Measurements from ENCODE around the gene WDR5B.

The WDR5B gene

DNA sequence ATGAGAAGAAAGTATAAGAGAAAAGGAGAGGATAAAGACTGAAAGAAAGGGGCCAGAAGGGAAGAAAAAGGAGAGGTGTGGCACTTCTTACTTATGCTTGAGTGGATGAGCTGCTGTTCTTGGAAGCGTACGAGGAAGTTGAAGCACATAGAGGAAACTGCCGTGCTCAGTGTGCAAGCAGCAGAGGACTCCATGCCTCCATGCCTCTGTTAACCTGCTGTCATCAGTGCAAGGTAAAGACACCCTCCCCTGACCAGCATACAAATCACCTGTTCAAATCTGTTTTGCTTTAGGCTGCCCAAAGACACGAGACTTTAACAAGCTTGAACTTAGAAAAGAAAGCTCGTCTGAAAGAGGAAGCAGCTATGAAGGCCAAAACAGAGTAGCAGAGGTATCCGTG, 6.4 kb downstream of the WDR5B start:
- DNase-seq (ENCODE audit: low read depth in 2 of 2): no peak

DNA sequence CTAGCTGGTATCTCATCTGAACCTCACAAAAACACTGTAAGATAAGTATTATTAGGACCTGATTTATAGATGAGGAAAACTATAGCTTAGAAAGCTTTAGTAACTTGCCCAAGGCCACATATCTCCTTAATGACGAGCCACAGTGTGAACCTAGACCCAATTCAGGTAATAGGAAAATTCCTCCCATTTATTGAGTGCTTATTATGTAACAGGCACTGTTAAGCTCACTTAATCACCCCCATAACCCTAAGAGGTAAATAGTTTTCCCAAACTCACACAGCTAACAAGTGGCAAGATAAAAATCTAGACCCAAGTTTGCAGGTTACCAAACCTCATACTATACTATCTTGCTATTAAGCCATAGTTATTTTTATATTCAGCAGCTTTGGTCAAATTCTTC, 7.9 kb downstream of the WDR5B start:
- no peak for DNase-seq (ENCODE audit: low read depth in 2 of 2)

DNA sequence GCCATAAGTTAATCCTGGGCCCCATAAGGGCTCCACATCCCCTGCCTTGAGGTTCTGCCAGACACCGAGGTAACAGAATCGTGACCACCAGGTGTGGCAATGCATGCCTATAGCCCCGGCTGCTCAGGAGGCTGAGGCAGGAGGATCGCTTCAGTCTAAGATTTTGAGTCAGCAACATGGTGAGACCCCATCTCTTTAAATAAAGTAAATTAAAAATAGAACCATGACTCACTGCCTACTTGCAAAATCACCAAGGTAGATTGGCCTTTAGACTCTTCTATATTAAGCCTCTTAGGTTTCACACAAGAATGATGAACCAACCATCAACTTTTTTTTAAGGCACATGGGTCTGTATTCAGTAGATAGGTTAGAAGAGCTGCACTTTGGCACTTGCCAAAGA, 9.7 kb downstream of the WDR5B start:
- peak in 1 of 2 donors; percentile 11 for DNase-seq (ENCODE audit: low read depth in 2 of 2)

DNA sequence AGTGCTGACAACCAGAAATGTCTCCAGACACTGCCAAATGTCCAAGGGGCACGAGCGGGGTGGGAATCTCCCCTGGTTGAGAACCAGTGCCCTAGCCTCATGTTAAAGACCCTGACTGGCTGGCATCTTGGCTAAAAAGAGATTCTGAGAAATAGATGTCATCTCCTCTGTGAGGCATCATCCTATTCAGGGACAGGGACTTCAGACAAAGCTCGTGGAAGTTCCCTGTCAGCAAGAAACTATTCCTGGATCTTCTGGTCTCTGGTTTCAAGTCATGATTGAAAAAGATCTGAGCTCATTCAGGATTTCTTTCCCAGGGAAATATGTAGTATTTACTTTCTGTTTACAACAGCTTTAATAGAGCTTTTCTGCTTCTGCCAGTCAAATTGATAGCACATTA, 10.8 kb downstream of the WDR5B start:
- DNase-seq (ENCODE audit: low read depth in 2 of 2): no peak

DNA sequence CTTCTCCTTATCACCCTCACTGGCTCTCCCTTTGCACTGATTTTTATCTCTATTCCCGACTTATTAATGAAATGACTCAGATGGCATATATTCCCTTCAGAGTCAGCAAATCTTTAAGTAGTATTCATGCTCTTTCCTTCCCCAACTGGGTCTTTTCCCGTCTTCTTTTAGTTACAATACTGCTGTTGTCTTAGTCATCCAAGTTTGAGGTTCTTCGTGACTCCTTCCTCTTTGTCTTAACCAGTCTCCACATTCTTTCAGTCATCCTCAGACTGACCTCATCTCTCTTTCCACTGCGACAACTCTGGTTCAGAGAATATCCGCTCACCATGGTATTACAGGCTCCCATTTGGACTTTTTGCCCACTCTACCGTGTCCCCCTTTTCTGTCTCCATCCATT, 12.4 kb downstream of the WDR5B start:
- DNase-seq (ENCODE audit: low read depth in 2 of 2): no peak

DNA sequence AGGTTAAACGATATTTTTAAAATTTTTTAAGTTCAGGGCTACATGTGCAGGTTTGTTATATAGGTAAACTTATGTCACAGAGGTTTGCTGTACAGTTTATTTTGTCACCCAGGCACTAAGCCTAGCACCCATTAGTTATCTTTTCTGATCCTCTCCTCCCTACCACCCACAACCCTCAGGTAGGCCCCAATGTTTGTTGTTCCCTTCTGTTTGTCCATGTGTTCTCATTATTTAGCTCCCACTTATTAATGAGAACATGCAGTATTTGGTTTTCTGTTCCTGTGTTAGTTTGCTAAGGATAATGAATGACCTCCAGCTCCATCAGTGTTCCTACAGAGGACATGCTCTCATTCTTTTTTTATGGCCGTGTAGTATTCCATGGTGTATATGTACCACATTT, 16.9 kb downstream of the WDR5B start:
- no peak for DNase-seq (ENCODE audit: low read depth in 2 of 2)

DNA sequence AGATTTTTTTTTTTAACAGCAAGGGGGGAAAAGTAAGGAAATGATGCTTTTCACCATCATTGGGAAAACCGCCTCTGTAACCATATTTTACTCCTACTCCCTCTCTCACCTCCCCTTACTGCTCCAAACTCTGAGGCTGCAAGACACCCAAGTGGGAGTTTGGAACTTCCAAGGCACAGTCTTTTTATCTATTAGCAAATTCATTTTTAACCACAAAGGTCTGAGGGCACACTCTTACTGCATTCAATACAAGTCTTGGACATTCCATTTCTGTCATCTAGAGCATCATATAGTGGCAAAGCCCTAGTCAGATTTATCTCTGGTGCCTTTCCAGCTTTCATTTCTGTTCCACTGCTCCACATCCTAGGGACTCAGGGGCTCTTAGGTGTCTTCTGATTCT, 18.7 kb downstream of the WDR5B start:
- no peak for DNase-seq (ENCODE audit: low read depth in 2 of 2)

DNA sequence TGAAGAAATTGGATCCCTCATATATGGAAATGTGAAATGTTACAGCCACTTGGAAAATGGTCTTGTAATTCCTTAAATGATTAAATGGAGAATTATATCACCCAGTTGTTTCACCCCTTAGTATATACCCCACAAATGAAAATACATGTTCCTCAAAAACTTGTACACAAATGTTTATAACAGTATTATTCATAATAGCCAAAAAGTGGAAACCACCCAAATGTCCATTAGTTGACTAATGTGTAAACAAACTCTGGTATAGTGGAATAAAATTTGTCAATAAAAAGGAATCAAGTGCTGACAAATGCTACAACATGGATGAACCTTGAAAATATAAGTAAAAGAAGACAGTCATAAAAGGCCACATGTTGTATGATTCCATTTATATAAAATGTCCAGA, 19.4 kb downstream of the WDR5B start:
- no peak for DNase-seq (ENCODE audit: low read depth in 2 of 2)

DNA sequence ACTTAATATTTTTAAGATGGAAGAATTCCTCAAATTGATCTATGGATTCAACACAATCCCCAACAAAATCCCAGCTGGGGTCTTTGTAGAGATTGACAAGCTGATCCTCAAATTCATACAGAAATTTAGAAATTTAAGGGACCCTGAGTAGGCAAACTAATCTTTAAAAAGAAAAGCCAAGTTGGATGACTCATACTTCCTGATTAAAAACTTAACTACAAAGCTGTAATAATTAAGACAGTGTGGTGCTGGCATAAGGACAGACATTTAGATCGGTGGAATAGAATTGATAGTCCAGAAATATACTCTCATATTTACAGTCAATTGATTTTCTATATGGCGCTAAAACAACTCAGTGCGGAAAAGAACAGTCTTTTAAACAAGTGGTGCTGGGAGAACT, 20.3 kb downstream of the WDR5B start:
- no peak for DNase-seq (ENCODE audit: low read depth in 2 of 2)

DNA sequence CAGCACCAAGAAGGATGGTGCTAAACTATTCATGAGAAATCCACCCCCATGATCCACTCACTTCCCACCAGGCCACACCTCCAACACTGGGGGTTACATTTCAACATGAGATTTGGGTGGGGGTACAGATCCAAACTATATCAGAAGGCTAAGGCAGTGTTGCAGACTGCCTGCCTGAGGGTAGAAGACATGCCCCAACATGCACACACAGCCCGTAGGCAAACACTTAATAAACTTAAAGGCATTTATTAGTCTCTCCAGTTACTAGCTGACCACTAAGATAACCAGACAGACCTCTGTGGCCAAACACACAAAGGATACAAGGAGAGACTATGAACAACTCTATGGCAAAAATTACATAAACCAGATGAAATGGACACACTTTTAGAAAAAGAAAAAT, 21.7 kb downstream of the WDR5B start:
- no peak for DNase-seq (ENCODE audit: low read depth in 2 of 2)

DNA sequence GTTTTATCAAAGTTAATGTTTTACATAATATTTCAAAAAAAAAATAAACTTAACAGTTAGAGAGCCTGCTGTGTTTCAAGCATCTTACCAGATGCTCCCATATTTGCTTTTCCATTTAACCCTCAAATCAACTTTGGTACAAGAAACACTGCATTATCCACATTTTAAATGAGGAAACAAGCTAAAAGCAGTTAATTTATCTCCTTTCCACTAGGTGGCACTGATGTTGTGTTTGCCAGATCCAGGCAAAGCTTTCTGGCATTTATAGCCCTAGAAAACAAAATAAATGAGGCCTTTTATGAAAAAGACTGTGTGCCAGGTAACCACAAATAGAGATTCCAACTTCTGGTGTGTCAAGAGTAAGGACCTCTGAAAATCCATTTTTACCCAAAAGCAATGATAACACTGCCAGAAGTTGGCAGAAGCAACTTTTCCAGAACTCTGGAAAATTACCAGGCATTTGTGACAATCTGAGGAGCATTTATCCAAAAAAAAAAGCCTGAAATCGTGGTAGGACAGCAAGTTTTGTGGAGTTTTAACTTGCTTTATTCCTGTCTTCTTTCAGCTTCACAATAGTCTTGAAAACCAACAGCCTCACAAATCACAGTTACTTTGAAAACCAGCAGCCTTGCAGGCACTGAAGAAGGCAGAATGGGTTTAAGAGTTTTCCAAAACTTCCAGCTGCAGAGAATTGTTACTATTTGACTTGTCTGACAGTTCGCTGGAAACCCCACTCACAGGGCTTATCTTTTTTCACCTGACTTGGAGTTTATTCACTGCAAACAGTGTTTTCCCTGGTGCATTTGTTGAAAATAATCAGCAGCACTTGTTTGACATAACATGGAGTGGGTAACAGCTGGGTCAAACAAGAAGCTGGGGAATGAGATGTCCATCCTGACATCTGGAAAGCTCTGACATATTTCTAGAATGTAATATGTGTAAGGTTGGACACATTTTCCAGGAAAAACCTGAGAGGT, 22.7 kb downstream of the WDR5B start:
- DNase-seq (ENCODE audit: low read depth in 2 of 2): no peak

DNA sequence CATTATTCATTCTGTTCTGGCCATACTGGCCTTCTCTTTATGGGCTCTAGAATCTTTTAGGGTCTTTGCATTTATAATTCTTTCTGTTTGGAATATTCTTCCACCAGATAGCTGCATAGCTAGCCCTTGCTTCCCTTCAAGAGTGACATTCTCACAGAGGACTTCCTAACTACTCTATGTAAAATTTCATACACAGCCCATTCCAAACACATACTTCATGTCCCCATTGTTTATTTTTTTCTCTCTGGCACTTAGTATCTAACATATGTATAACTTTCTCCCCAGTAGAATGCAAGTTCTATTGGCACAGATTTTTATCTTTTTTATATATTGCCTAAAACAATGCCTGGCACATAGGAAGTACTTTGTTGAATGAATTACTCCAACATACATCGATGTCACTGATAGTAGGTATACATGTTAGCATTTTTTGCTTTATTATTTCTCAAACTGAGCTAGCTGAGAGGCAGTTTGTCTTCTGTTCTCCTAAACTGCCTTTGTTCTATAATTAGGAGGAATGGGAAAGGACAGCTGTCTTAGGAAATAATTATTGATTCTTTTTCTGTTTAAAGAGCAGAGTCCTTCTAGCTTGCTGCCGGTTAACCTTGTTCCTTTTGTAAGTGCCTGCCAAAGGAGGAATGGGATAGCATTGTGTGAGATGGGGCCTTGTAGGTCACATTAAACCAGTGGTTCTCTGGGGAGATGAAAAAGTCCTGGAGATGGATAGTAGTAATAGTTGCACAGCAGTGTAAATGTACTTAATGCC, 24.0 kb downstream of the WDR5B start:
- DNase-seq (ENCODE audit: low read depth in 2 of 2): no peak

DNA sequence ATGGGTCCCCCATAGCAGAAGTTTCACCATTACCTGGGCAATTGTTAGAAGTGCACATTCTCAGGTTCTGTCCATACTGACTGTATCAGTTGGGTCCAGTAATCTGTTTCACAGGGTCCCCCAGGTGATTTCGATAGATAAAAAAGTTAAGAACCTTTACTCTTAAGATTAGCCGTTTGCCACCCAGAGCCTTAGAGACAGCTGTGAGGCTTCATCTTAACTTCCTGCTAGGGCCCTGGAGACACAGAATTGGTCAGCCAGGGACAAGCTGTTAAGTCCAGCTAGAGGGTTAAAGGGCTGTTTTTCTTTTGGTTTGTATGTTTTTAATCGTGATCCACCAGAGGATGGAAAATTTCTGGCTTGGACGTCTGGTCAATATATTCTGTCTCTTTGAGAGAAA, 25.2 kb downstream of the WDR5B start:
- DNase-seq (ENCODE audit: low read depth in 2 of 2): no peak

DNA sequence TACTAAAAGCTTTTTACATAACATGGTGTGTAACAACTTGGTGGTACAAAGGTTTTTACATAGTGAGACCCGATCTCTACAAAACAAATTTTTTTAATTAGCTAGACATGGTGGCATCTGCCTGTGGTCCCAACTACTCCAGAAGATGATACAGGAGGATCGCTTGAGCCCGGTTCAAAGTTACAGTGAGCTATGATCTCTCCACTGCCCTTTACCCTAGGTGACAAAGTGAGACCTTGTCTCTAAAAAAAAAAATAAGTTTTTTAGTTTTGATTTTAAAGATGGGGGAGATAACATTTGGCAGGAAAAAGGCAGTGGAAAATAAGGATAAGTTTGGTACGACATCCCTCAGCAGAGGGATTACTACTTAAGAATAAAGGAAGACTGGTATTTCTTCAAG, 26.0 kb downstream of the WDR5B start:
- no peak for DNase-seq (ENCODE audit: low read depth in 2 of 2)

DNA sequence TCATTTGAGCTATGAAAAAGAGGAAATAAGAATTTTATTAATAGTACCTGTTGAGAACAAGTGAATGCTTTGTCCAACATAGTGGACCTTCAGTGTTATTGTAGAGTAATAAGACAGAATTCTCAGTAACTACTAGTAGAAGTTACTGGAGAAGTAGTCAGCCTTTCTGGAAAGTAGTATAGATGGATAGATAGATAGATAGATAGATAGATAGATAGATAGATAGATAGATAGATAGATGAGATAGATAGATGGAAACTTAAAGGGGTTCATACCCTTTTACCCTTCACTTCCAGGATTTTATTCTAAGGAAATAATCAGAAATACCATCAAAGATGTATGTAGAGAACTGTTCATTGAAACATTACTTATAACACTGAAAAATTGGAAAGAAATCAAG, 26.7 kb downstream of the WDR5B start:
- DNase-seq (ENCODE audit: low read depth in 2 of 2): no peak

DNA sequence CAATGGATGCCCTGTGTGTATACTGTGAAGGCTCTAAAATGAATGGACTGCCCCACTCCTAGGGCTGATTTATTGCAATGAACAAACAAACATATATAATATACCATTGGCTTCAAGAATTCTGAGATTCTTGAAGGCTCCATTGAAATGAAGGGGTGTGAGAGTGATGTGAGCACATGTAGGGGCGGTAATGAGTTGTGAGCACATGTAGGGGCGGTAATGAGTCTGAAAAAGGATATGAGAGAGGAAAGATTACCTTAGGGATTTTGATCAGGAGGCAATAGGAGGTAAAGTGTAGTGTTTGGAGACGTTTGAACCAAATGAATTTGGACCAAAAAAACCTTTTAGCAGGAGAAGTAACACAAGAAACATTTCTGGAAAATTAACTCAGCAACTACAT, 28.2 kb downstream of the WDR5B start:
- DNase-seq (ENCODE audit: low read depth in 2 of 2): no peak

DNA sequence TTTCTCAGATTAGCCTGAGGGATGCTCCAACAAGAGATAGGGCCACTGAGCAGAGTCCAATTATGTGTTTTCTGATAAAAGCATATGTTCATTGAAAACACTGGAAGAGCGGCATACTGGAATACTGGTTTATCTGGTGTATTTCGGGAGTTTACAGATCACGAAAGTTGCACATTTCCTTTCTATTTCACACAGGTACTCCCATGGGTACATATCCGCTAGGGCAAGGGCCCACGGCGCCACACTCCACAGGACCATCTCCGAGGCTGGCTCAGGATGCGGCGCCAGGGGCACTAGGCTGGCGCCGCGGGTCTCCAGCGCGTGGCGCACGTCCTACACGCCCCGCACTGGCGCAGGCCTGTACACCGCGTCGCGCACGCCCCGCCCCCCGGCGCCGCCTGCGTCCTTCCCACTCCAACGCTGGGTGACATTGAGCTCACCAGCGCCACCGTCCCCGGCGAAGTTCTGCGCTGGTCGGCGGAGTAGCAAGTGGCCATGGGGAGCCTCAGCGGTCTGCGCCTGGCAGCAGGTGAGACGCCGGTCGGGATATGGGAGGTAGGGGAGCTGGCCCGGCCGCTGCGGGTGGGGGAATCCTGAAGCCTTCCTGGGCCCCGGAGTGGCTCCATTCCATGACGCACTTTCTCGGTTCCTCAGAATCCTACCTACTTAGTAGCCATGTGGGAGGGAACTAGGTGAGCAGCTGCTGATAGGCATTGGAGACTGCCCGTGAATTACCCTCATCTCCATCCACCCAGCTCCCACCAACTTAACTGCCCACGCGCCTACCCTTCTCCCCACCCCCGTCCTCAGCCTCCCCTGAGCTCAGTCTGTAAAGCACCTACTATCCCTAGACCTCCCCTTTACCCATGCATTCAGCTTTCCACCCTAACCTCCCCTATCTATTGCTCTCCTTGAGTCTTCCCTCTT, 31.8 kb downstream of the WDR5B start, which contains the start of gene FAM162A:
FAM162A (plus strand) TSS at position 412 of the 927 bp plus-strand sequence; CDS start at position 496, 84 bp downstream.
- peak; percentile 91 for DNase-seq (ENCODE audit: low read depth in 2 of 2)

DNA sequence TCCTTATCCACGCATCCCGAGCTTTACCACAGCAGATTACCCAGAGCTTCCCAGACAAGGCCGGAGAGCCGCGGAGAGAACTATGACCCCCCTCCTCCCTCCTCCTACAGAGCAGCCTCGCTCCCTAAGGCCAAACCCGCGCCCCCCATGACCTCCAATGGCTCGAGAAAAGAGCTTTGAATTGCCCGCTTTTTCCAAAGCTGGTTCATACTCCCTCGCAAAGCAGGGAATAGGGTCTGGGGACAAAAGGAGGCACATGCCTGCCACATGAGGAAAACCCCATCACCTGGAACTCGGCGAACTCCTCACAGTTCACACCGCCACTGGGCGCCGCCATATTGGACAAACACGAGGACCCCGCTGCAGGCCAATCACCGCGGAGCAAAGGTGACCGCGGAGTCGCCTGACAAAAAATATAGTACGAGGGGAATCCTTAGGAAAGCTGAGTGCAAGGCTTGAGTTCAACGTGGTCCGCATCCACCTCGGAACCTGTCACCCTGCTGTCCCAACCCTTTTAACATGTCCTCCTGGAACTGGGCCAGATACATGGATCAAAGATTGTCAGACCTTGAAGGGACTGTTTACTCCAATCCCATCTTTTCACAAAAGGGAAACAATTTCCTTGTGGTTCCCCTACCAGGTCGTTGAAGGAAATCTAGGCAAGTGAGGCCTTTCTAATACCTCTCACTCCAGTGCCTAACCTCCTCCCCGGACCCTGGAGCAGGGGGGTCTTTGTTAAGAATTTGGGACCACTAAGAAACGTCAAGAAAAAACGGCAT, 32.8 kb downstream of the WDR5B start, which contains the start of gene MIX23:
MIX23 (minus strand) TSS at position 344 of the 779 bp plus-strand sequence; CDS start at position 337, 7 bp downstream.
- peak; percentile 77 to 80 for DNase-seq (ENCODE audit: low read depth in 2 of 2)

DNA sequence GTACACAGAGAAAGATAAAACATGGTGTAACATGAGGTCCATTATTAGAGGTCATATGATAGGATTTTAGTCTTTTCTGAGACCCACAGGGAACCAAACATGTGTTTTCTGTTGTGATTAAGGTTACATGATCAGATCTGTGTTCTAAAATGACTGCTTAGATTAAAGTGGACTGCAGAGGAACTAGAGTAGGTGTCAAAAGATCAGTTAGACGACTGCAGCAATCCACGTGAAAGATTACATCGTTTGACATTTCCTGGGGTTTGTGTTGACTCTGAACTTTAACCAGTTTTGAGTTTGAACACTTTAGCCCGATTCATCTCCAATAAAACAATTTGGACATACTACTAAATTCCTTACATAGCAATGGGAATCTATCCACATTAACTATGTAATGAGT, 37.9 kb downstream of the WDR5B start:
- no peak for DNase-seq (ENCODE audit: low read depth in 2 of 2)

DNA sequence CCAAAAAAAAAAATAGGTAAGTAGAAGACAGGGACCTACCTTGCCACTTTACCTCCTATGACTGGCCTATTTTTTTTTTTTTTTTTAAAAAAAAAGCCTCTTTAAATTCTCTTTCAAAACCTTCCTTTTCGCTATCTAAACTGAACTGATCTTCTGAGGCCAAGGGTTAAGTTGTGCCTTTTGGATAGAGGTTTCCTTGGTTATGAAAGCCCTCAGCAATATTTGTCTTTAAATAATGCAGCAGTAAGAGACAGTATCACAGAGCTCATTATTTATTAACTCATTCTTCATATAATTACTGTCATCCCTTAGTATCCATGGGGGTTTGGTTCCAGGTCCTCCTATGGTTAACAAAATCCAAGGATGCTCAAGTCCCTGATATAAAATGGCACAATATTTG, 41.8 kb downstream of the WDR5B start:
- no peak for DNase-seq (ENCODE audit: low read depth in 2 of 2)

DNA sequence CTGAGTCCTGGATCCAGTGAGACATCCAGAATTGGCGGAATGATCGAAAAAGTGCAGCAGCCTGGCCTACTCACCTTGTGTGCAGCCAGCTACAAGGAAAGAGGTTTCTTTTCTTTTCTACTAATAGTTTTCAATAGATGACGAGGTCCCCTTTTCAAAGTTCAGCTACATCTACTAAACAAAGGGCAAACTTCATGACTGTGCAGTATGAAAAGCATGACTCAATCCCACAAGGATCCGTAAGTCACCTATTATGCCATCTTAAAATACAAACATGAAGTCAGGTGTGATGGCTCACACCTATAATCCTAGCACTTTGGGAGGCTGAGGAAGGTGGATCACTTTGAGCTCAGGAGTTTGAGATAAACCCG, 49.5 kb downstream of the WDR5B start:
- no peak for DNase-seq (ENCODE audit: low read depth in 2 of 2)
